A549 (cell line): Measurements from ENCODE around the gene SOX10. TPM values are rescaled to one million over a fixed set of nuclear protein-coding genes. Genes with fewer than 3 reads are reported as not detected.

Experiments
- ATAC-seq, 2 experiments: fragments of 200-7000 bp in 1 of 2; fragments of >200 bp in 1 of 2; cut with Nextera tagmentation in 1 of 2; cut with Tn5 transposase in 1 of 2; 3 replicates each; pipeline versions ENCODE4 v1.8.0 to v1.9.1; 2018 to 2020; ENCODE audit warnings: mild to moderate bottlenecking in 1 of 2, moderate library complexity in 1 of 2
- CTCF ChIA-PET: fragments of 300-600 bp; sonication (Branson Sonifier 250); formaldehyde crosslinking; extraction: SDS; loops from one replicate; lab custom pipeline; 2021; ENCODE audit warnings: antibody characterized with exemption, inconsistent platforms; lab: Yijun Ruan, JAX
- POLR2A ChIA-PET: fragments of 350-600 bp; formaldehyde crosslinking; extraction: SDS; loops from one replicate; lab custom pipeline; 2021; ENCODE audit warnings: antibody characterized with exemption, inconsistent platforms; lab: Yijun Ruan, JAX
- DNase-seq, 2 experiments: peaks; one replicate each; pipeline versions ENCODE4 v3.0.0 to v3.0.0-alpha.2; 2011 to 2016; ENCODE audit warnings: low read depth in 1 of 2, low spot score in 1 of 2
- FAIRE-seq: peaks from 2 replicates; lab custom pipeline; 2011; peaks lifted over from hg19 to GRCh38; lab: Jason Lieb, UNC
- H3K27ac ChIP-seq, 2 experiments: fragments of >200 bp; sonication (Bioruptor Twin); formaldehyde crosslinking; 3 replicates each; pipeline ENCODE4 v1.5.1; 2016 to 2017
- H3K4me1 ChIP-seq: fragments of >200 bp; sonication (Bioruptor Twin); formaldehyde crosslinking; 3 replicates; pipeline ENCODE4 v1.6.1; 2016
- H3K4me2 ChIP-seq: fragments of >200 bp; sonication (Bioruptor Twin); formaldehyde crosslinking; 3 replicates; pipeline ENCODE4 v1.6.1; 2016
- H3K4me3 ChIP-seq: fragments of >200 bp; sonication (Bioruptor Twin); formaldehyde crosslinking; 3 replicates; pipeline ENCODE4 v1.5.1; 2016
- H3K9me3 ChIP-seq: fragments of >200 bp; sonication (Bioruptor Twin); formaldehyde crosslinking; 3 replicates; pipeline ENCODE4 v1.6.1; 2016
- ATOH8 ChIP-seq: fragments of 250-450 bp; sonication (Bioruptor Pico); IDR thresholded peaks from 2 replicates; pipeline ENCODE4 v1.5.0; 2020; ENCODE audit warnings: low read depth, mild to moderate bottlenecking, moderate library complexity
- BHLHE40 ChIP-seq: IDR thresholded peaks from 2 replicates; pipeline ENCODE4 v1.6.1; 2012; ENCODE audit warnings: low read depth, low read length, inconsistent platforms
- CEBPB ChIP-seq, 2 experiments: fragments of >200 bp in 1 of 2; sonication (Bioruptor Twin) in 1 of 2; formaldehyde crosslinking in 1 of 2; IDR thresholded peaks; 2 replicates each; pipeline ENCODE4 v1.6.1; 2012 to 2016
- E2F6 ChIP-seq: IDR thresholded peaks from 2 replicates; pipeline ENCODE4 v1.6.1; 2012; ENCODE audit warnings: low read depth, borderline replicate concordance
- EHF ChIP-seq: fragments of 250-450 bp; sonication (Bioruptor Pico); IDR thresholded peaks from 2 replicates; pipeline ENCODE4 v1.5.0; 2020; ENCODE audit warnings: mild to moderate bottlenecking
- ELK1 ChIP-seq: fragments of 150-350 bp; IDR thresholded peaks from 2 replicates; pipeline ENCODE4 v1.6.1; 2014; ENCODE audit warnings: low read depth, mild to moderate bottlenecking, low read length
- FOSL2 ChIP-seq, 2 experiments: fragments of 450-650 bp in 1 of 2; fragments of >200 bp in 1 of 2; sonication (Bioruptor Twin) in 1 of 2; formaldehyde crosslinking; IDR thresholded peaks; 2 replicates each; pipeline versions ENCODE4 v1.5.0 to v1.6.1; 2016 to 2020; ENCODE audit warnings: mild to moderate bottlenecking in 1 of 2, moderate library complexity in 1 of 2
- HES2 ChIP-seq: fragments of >200 bp; sonication (Bioruptor Twin); formaldehyde crosslinking; IDR thresholded peaks from 2 replicates; pipeline ENCODE4 v1.6.1; 2016
- HEYL ChIP-seq: fragments of 250-450 bp; sonication (Bioruptor Pico); IDR thresholded peaks from 2 replicates; pipeline ENCODE4 v1.8.0; 2021; ENCODE audit warnings: mild to moderate bottlenecking, moderate library complexity
- HOXB5 ChIP-seq: fragments of 250-450 bp; sonication (Bioruptor Pico); IDR thresholded peaks from 2 replicates; pipeline ENCODE4 v1.5.0; 2020; ENCODE audit warnings: mild to moderate bottlenecking, moderate library complexity
- KDM5A ChIP-seq: fragments of 200-600 bp; sonication (generic); IDR thresholded peaks from 2 replicates; pipeline ENCODE4 v1.6.1; 2016; ENCODE audit warnings: antibody characterized with exemption, mild to moderate bottlenecking
- MAFK ChIP-seq: fragments of 450-650 bp; IDR thresholded peaks from 2 replicates; pipeline ENCODE4 v1.6.1; 2014; ENCODE audit not compliant: partially characterized antibody
- MAX ChIP-seq: IDR thresholded peaks from 2 replicates; pipeline ENCODE4 v1.6.1; 2012
- MYC ChIP-seq: IDR thresholded peaks from 2 replicates; pipeline ENCODE4 v1.6.1; 2012; ENCODE audit warnings: mild to moderate bottlenecking, inconsistent platforms, low read length, improper control_type of control experiment, borderline replicate concordance
- PHF8 ChIP-seq: fragments of 200-600 bp; sonication (generic); IDR thresholded peaks from 2 replicates; pipeline ENCODE4 v1.6.1; 2016; ENCODE audit warnings: low read depth, mild to moderate bottlenecking, antibody characterized with exemption, moderate library complexity, borderline replicate concordance
- POLR2AphosphoS2 ChIP-seq: conservative IDR thresholded peaks from 2 replicates; pipeline ENCODE4 v1.6.1; 2012; ENCODE audit warnings: low read length, improper control_type of control experiment, inconsistent platforms
- TP53 ChIP-seq: fragments of 250-450 bp; sonication (Bioruptor Pico); IDR thresholded peaks from 2 replicates; pipeline ENCODE4 v1.5.0; 2021; ENCODE audit warnings: mild to moderate bottlenecking, moderate library complexity
- USF2 ChIP-seq: fragments of 450-650 bp; IDR thresholded peaks from 2 replicates; pipeline ENCODE4 v1.6.1; 2014; ENCODE audit warnings: antibody characterized with exemption
- ZNF302 ChIP-seq: fragments of 250-450 bp; sonication (Bioruptor Pico); IDR thresholded peaks from 2 replicates; pipeline ENCODE4 v1.9.0; 2021; ENCODE audit warnings: inconsistent platforms, mild to moderate bottlenecking, moderate library complexity
- ZSCAN20 ChIP-seq: fragments of 250-450 bp; sonication (Bioruptor Pico); IDR thresholded peaks from 2 replicates; pipeline ENCODE4 v1.8.0; 2022; ENCODE audit warnings: mild to moderate bottlenecking, moderate library complexity
- WGBS: methylation state at CpG from one replicate; pipeline ENCODE4 v1.1.6; 2017; ENCODE audit errors: missing lambda C conversion rate; 5-methylcytosine and 5-hydroxymethylcytosine counted together
- polyA plus RNA-seq, 4 experiments: library from polyadenylated mRNA; depleted of rRNA in 3 of 4; stranded (reverse); fragments of >200 nt; fragmentation: RNase III in 1 of 4; extraction: RNeasy Plus Mini Kit Qiagen cat#74134 plus additional on column Dnase treatment in 1 of 4; gene quantifications; 2 replicates in 3 of 4; 3 replicates in 1 of 4; pipeline ENCODE4 v1.2.3, GENCODE V29; 2011 to 2017

The SOX10 gene
- polyA plus RNA-seq, 2 of the 4 experiments (the other 2 are of a cell fraction): not detected

GRCh38 chr22:38032681-38033521 lies 48.5 kb upstream of the SOX10 start:
- no peak for FAIRE-seq

GRCh38 chr22:38031491-38031890 lies 47.1 kb upstream of the SOX10 start:
- no peak overlapping the region for H3K4me3 ChIP-seq
- no peak overlapping the region for H3K4me2 ChIP-seq
- ChIA-PET CTCF (no interaction called here), POLR2A (no interaction called here)
- peaks cover 32% of the 10 kb centered on the region for H3K4me1 ChIP-seq
- H3K27ac ChIP-seq: 0 out of 6 replicates have a peak overlapping the region, but pooled peaks of 1 of the 2 experiments have one; percentile 16
- DNase-seq: no peak
- no peak for ATAC-seq
- TF ChIP-seq MYC: no peak
- no peak for TF ChIP-seq BHLHE40
- TF ChIP-seq KDM5A: no peak
- TF ChIP-seq ZNF302 (CRISPR knock-in tag): no peak
- TF ChIP-seq PHF8: no peak
- TF ChIP-seq ZSCAN20 (CRISPR knock-in tag): no peak
- no peak for TF ChIP-seq HOXB5 (CRISPR knock-in tag)
- no peak for TF ChIP-seq ELK1
- no peak for TF ChIP-seq POLR2AphosphoS2
- FAIRE-seq: no peak
- H3K9me3 ChIP-seq: no peaks in the 10 kb centered on the region
- 89% methylated on average over 11 of the region's 12 CpGs for WGBS

More at GRCh38 chr22:38032681-38033521, 48.5 kb upstream of the SOX10 start:
- H3K4me3 ChIP-seq: no peak overlapping the region
- WGBS: 80% methylated on average over 9 of the region's 19 CpGs
- H3K4me1 ChIP-seq: peaks cover 32% of the 10 kb centered on the region
- peak overlapping the region; percentile 85 for H3K4me2 ChIP-seq
- peak overlapping the region; percentile 88 to 96 for H3K27ac ChIP-seq
- POLR2A ChIA-PET: interaction anchor here (0.5 kb wide), 1 partner anchor 161 kb away, joined by 3 read pairs; no protein-coding TSS in a partner anchor
- peak in 1 of 2 experiments; percentile 53 for DNase-seq
- TF ChIP-seq E2F6 (no peak), FOSL2 (IDR thresholded peaks at IDR 0.05) (no peak), FOSL2 (CRISPR knock-in tag; IDR thresholded peaks at IDR 0.05) (no peak), EHF (no peak), HEYL (CRISPR knock-in tag) (no peak), USF2 (no peak), ATOH8 (CRISPR knock-in tag) (no peak), CEBPB (IDR thresholded peaks at IDR 0.05) (peak; percentile 90 to 95), HES2 (peak; percentile 27; the same call in 1 of the 2 replicates), KDM5A (no peak), MAX (peak; percentile 27; the same call in 1 of the 2 replicates), TP53 (CRISPR knock-in tag) (no peak), MAFK (no peak)
- no peak for ATAC-seq
- no peaks in the 10 kb centered on the region for H3K9me3 ChIP-seq
- CTCF ChIA-PET: interaction anchor here (0.6 to 1.0 kb wide), 2 partner anchors 19 to 80 kb away, joined by 3 read pairs; no protein-coding TSS in a partner anchor
